GM12873 (cell line): ENCODE results near the gene RND3.

Experiments used
- TF ChIP-seq, protein P1 (sequence below): IDR thresholded peaks from 2 replicates; pipeline ENCODE4 v1.5.1; 2012; ENCODE audit warnings: low read depth, mild to moderate bottlenecking, moderate library complexity, low read length, control low read depth; ENCODE audit not compliant: insufficient read depth; ENCODE audit errors: missing control alignments

The RND3 gene

DNA sequence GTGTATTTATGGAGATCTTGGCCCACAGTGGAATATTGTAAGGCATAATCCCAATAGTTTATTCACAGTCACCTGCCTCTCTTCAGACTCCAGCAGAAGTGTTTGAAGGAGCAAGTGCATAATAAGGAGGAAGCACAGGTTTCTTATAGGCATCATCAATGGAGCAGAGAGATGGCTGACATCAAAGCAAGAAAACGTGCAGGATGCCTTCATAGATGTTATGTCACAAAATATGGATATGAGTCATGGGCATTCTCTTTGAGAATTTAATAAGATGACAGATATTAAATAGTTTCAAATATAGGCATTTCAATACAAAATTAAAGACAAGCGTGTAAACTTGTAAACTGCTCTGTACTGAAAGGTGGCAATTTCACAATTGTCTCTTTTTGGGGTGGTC is 4.0 kb upstream of the RND3 start:
- TF ChIP-seq, protein P1, sequence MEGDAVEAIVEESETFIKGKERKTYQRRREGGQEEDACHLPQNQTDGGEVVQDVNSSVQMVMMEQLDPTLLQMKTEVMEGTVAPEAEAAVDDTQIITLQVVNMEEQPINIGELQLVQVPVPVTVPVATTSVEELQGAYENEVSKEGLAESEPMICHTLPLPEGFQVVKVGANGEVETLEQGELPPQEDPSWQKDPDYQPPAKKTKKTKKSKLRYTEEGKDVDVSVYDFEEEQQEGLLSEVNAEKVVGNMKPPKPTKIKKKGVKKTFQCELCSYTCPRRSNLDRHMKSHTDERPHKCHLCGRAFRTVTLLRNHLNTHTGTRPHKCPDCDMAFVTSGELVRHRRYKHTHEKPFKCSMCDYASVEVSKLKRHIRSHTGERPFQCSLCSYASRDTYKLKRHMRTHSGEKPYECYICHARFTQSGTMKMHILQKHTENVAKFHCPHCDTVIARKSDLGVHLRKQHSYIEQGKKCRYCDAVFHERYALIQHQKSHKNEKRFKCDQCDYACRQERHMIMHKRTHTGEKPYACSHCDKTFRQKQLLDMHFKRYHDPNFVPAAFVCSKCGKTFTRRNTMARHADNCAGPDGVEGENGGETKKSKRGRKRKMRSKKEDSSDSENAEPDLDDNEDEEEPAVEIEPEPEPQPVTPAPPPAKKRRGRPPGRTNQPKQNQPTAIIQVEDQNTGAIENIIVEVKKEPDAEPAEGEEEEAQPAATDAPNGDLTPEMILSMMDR: no peak

DNA sequence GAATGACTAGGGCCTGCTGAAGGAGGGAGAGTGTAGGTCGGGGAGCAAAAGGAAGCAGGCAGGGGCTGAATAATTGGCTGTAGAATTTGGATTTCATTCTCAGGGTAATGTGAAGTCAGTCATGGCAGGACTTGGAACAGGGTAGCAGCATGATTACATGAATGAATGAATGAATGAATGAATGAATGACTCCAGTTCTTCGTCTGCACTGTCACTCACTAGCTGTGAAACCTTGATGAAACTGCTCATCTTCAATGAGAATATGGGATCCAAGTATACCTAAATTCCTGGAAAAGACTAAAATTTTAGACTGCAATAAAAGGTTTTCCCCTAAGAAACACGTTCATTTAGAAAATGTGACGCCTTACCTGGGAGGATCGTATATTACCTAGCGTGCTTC is 3.0 kb upstream of the RND3 start:
- TF ChIP-seq, protein P1: no peak

DNA sequence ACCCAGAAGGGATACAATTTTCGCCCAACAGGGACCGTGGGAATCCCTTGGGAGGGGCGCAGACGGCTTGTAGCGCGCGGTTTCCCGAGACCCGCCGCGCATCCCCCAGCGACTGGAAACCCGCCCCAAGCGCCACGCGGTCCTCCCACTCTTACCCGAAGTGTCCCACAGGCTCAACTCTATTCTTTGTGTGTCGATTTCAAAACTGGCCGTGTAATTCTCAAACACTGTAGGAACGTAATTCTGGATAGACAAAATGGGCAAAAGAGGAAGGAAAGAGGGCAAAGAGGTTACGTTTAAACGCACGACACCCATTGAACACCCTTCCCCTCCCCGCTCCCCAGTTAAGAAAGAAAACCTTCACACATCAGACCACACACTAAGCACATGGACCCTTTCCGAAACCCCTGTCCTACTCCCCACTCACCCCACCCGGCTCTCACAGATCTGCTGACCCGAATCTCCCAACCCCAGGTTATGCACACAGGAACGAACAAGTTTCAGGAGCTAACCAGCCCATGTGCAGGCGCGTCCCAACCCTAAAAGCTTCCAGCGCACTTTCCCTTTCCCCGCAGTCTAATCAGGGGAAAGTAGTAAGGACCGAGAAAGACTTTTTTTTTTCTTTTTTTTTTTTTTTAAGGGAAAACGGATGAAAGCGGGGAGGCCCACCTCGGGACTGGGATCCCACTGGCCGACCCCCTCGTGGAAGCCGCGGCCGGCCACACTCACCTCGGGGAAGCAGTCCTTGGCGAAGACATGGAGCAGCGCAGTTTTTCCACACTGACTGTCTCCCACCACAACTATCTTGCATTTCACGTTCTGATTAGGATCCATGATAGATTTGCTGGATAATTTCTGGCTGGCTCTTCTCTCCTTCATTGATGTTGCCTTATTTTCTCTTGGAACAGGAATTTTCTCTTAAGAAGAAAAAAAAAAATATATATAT is 655 bp downstream of the RND3 start:
- TF ChIP-seq, protein P1: no peak

DNA sequence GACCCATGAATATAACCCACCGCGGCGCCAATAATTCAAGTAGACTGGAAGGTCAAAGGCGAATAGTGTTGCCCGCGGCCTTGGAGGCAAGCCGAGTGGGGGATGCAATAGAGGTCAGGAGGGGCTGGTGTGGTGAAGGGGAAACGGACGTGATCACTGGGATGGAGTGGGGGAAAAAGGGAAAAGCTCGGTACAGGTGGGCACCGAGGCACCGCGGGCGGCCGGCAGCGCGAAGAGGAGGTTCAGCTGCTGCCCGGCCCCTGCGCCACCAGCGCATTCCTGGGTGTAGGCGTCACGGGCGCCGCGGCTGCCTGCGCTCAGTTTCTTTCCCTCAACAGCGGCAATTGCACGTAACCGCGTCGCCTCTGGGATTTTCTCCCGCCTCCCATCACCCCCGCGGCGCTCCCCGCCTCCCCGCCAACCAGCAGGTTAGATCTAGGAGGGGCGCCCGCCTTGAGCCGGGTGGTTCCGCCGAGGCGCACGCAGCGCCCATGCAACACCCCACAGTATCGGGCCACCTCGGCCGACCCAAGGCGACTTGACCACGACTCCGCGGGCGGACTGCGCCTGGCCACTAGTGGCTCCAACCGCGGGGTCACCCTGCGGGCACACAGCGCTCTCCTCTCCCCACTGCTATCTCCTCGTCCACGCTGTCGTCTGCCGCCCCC is 1.5 kb downstream of the RND3 start:
- TF ChIP-seq, protein P1: no peak

DNA sequence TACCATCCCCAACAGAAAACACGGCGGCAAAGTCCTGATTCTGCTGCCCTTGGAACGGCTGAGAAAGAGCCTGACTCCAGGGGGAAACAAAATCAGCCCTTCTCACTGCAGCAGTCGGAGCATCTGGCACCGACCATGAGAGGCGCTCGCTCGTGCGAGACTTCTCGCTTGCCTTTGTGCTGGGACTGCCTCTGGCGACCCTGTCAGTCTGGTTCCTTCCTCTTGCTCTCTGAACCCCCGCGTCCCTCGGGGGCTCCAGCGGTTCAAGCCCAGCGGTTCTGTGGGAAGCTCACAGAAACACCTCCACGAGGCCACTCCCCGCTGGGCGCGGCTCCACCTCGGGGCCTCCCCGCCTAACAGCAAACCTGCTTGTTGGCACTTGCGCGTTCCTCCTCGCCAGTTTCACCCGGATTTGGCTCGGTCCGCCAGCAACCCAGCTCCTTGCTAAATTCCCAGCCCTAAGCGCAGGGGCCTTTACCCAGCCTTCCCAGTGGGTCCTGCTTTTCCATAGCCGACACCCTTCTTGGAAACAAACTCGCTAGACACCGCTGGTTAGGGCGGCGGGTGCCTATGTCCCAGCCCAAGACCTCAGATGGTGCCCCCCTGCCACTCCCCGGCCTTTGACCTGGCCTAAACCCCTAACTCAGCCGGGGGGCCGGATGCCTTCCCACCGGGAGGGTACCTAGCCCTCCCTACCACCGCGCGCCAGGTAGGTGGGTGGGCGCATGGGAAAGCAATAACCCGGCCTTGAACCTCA is 2.2 kb downstream of the RND3 start:
- TF ChIP-seq, protein P1: peak; percentile 33

DNA sequence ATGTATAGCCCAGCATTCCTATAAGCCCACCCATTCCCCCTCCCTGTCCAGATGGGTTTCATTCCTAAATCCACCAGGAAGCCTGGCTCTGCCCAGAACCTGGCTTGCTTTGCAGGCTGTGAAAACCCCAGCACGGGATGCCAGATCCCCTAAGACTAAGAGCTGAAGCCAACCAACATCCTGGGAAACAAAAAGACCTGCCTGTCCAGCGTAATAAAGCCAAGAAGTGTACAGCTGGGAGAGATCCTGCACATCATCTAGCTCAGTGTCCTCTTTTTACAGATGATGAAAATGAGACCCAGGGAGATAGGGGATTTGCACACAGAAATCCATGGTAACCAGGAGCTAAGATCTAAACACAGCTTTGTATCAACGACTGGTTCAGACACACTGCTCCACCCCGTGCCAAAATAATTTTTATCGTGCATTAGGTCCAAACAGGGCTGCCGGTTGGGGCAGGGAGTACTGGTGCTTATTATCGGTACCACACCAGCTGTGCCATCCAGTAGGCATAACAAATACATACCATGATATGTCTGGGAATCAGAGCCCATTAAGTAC is 2.9 kb downstream of the RND3 start:
- TF ChIP-seq, protein P1: no peak

DNA sequence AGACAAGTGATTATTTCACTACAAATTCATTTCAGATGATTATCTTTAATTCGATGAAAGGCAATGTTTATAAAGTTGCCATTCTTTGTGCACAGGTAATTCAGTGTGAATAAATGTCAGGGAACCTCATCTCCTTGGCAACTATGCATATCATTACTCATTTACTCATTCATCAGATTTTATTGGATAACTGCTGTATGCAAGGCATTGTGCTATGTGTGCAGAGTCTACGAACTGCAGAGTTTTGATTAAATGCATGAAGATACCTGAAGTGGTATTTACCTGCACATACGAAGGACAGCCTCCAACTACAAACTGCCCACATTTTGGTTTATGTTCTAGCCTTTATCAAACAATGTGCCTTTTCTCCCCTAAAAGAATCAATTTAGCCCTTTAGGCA is 3.5 kb downstream of the RND3 start:
- TF ChIP-seq, protein P1: no peak
